Subcutaneous adipose tissue (tissue), 4 donors: ENCODE measurements around the gene MYO5A. TPM values are rescaled to one million over a fixed set of nuclear protein-coding genes. Genes with fewer than 3 reads are reported as not detected.

Experiments used
- CTCF ChIP-seq: fragments of 450-650 bp; IDR thresholded peaks from one replicate; pipeline ENCODE4 v1.5.1; 2016; ENCODE audit warnings: low read depth, mild to moderate bottlenecking, control low read depth, antibody characterized with exemption, moderate library complexity
- total RNA-seq, 4 donors: library from RNA; depleted of rRNA; stranded (reverse); fragments of >200 nt; gene quantifications; one replicate each; pipeline ENCODE4 v1.1.0, GENCODE V29; 2016

The MYO5A gene
- total RNA-seq, 4 donors from 2014 or later = 54.6 to 121 (median 99.4) TPM

DNA sequence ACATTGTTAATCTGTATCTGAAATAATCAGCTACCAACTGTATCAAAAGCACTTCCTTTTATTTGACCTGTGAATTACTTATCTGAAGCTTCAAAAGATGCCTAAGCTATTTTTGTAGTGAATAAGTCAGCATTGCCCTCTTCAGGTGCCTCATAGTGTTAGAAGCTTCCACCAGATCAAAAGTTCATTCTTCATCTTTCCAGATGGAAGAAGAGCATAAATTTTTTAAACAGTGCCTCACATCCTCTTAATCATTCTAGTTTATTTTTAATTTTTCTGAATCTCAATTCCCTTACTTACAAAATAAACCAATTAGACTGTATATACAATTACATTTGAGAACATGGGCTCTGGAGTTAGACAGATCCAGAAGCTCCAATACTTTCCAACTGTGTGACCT, 65.0 kb downstream of the MYO5A start:
- TF ChIP-seq CTCF = no peak

GRCh38 chr15:52462806-52463360, 65.8 kb downstream of the MYO5A start:
- no peak for TF ChIP-seq CTCF

GRCh38 chr15:52448011-52448890, 80.4 kb downstream of the MYO5A start:
- no peak for TF ChIP-seq CTCF

- TF ChIP-seq CTCF = no peak
Measured at GRCh38 chr15:52445954-52446353, 82.7 kb downstream of the MYO5A start.

- no peak for TF ChIP-seq CTCF
Measured at GRCh38 chr15:52445553-52445952, 83.1 kb downstream of the MYO5A start.

DNA sequence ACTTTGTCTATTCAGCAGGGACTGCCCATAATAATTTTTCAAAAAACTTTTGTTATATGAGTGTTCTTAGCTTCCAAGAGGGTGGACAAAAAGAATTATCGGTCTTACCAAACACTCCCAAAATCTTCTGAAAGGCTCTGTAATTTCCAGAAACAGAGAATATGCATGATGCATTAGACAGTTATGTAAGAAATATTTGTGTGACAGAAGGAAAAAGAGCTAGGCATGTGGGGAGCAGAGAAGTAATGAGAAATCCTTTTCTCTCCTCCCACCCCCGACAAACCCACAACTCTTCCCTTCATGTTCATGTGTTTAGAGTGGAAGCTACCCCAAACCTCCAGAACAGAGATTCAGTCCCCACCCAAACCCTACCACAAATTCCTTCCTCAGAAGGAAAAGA, 86.8 kb downstream of the MYO5A start:
- no peak for TF ChIP-seq CTCF

GRCh38 chr15:52440946-52441345, 87.7 kb downstream of the MYO5A start:
- no peak for TF ChIP-seq CTCF
